GM21528 (cell line): ENCODE results near the gene RRAD.
"Not testable (repeated sequence)": the region's sequence is repeated elsewhere in the genome, so short reads cannot be mapped to it uniquely, and the experiment has no call there.

Experiments used
- ATAC-seq: cut with Tn5 transposase; IDR thresholded peaks from one replicate; pipeline ENCODE4 v1.9.1; 2021; ENCODE audit warnings: mild to moderate bottlenecking, moderate library complexity; ENCODE audit not compliant: unreplicated experiment, low FRiP score

RRAD gene

GRCh38 chr16:66952430-66953110 lies 27.2 kb upstream of the RRAD start:
- ATAC-seq, result no peak

- ATAC-seq, result no peak
Measured at GRCh38 chr16:66950971-66951790, 25.8 kb upstream of the RRAD start.

- ATAC-seq, result no peak
Measured at GRCh38 chr16:66950437-66950836, 25.1 kb upstream of the RRAD start.

GRCh38 chr16:66949472-66949871 lies 24.1 kb upstream of the RRAD start:
- no peak for ATAC-seq

GRCh38 chr16:66948837-66949225 lies 23.5 kb upstream of the RRAD start:
- ATAC-seq, result no peak

GRCh38 chr16:66948134-66948836 lies 22.9 kb upstream of the RRAD start:
- no peak for ATAC-seq

GRCh38 chr16:66947302-66948065 lies 22.1 kb upstream of the RRAD start:
- ATAC-seq, result no peak

- no peak for ATAC-seq
Measured at GRCh38 chr16:66946974-66947301, 21.6 kb upstream of the RRAD start.

GRCh38 chr16:66946541-66946940 lies 21.2 kb upstream of the RRAD start:
- no peak for ATAC-seq

GRCh38 chr16:66945939-66946338 lies 20.6 kb upstream of the RRAD start:
- no peak for ATAC-seq

- ATAC-seq, result not testable (repeated sequence)
Measured at GRCh38 chr16:66944971-66945370, 19.6 kb upstream of the RRAD start.

GRCh38 chr16:66944054-66944441 lies 18.7 kb upstream of the RRAD start:
- ATAC-seq, result no peak

GRCh38 chr16:66943426-66944053 lies 18.2 kb upstream of the RRAD start:
- no peak for ATAC-seq

GRCh38 chr16:66942981-66943380 lies 17.6 kb upstream of the RRAD start:
- ATAC-seq, result no peak

- ATAC-seq, result no peak
Measured at GRCh38 chr16:66940236-66940635, 14.9 kb upstream of the RRAD start.

GRCh38 chr16:66939366-66939765 lies 14.0 kb upstream of the RRAD start:
- ATAC-seq, result no peak

GRCh38 chr16:66937725-66938337 lies 12.5 kb upstream of the RRAD start:
- ATAC-seq, result no peak

- no peak for ATAC-seq
Measured at GRCh38 chr16:66936889-66937554, 11.7 kb upstream of the RRAD start.

- no peak for ATAC-seq
Measured at GRCh38 chr16:66936462-66936861, 11.1 kb upstream of the RRAD start.
